Measurements from ENCODE around the gene SLC2A3.
"Not testable (repeated sequence)": the region's sequence is repeated elsewhere in the genome, so short reads cannot be mapped to it uniquely, and the experiment has no call there.

The SLC2A3 gene
- total RNA-seq = 239 to 242 reads per million in 2 experiments

- DNase-seq (ENCODE audit: low read depth) = peak; percentile 81
These were observed at the start of gene SLC2A3 for GRCh38 chr12:7935590-7936581. Gene SLC2A3, minus strand, starts transcription at chr12:7936187. Its CDS starts 153 bp downstream, at chr12:7936034.

GRCh38 chr12:7984900-7985299 is 48.9 kb upstream of the SLC2A3 start:
- no peak for DNase-seq (ENCODE audit: low read depth)

DNA sequence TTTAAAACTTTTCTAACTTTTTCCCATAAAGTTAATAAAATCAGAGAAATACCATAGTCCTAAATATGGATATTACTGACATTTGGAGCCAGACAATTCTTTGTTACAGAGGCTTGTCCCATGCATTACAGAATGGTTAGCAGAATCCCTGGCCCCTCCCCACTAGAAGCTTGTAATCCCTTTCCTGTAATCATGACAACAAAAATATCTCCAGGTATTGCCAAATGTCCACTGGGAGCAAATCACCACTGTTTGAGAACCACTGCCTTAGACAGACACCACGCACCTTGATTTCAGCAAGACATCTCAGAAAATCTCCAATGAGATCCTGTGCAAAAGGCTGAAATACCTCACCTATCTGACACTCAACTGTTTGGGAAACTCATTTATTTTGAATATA is 47.5 kb upstream of the SLC2A3 start:
- DNase-seq (ENCODE audit: low read depth) = not testable (repeated sequence)

- not testable (repeated sequence) for DNase-seq (ENCODE audit: low read depth)
These were observed 47.0 kb upstream of the SLC2A3 start for GRCh38 chr12:7983019-7983418.

DNA sequence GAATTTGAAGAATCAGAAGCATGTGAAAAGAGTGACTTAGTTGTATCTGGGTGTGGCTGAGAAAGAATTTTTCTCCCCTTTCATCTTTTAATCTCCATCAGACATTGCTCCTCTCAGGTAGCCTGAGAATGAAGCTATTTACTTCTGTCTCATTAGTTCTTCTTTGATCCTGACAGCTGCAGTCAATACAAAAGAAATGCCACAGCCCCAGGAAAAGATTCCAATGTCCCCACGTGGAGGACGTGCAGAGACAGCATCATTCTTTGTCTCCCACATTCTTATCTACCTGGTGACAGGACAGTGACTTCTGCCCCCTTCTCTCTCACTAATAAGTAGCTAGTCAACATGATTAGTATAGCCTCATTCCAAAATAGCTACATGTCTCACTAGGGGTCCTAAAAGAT is 46.3 kb upstream of the SLC2A3 start:
- not testable (repeated sequence) for DNase-seq (ENCODE audit: low read depth)

GRCh38 chr12:7981446-7981845 is 45.5 kb upstream of the SLC2A3 start:
- DNase-seq (ENCODE audit: low read depth) = no peak

DNA sequence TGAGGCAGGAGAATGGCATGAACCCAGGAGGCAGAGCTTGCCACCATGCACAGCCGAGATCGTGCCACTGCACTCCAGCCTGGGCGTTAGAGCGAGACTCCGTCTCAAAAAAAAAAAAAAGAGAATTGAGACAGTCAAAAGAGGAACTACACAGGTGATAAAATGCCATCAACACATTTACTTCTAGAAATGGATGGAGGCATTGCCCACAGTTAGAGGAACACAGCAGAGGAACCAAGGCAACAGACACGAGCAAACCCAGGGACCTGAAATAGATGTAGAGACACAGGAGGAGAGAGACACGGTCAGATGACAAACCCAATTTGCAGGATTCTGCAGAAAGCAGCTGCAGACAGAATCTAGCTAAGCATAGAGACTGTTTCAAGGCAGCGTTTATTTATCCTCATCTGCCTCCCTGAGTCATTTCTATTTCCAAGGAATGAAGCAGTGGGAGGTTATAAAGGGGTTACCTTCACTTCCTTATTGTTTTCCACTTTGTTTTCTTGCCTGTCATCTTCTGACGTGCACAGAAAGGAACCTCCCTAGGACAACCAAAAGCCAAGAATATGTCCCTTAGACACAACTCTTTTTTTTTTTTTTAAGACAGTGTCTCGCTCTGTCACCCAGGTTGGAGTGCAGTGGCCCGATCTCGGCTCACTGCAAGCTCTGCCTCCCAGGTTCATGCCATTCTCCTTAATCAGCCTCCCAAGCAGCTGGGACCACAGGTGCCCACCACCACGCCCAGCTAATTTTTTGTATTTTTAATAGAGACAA is 41.6 kb upstream of the SLC2A3 start:
- DNase-seq (ENCODE audit: low read depth) = not testable (repeated sequence)

DNA sequence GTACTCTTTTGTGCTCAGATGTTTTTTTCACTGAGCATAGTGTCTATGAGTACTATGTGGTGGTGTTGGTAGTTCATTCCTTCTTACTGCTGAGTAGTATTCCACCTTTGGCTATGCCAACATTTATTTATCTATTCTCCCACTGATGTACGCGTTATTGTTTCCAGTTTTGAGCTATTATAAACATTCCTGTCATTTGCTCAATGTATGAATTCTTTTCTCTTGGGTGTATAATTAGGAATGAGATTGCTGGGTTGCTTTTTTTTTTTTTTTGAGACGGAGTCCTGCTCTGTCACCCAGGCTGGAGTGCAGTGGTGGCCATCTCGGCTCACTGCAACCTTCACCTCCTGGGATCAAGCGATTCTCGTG is 37.5 kb upstream of the SLC2A3 start:
- DNase-seq (ENCODE audit: low read depth) = no peak

DNA sequence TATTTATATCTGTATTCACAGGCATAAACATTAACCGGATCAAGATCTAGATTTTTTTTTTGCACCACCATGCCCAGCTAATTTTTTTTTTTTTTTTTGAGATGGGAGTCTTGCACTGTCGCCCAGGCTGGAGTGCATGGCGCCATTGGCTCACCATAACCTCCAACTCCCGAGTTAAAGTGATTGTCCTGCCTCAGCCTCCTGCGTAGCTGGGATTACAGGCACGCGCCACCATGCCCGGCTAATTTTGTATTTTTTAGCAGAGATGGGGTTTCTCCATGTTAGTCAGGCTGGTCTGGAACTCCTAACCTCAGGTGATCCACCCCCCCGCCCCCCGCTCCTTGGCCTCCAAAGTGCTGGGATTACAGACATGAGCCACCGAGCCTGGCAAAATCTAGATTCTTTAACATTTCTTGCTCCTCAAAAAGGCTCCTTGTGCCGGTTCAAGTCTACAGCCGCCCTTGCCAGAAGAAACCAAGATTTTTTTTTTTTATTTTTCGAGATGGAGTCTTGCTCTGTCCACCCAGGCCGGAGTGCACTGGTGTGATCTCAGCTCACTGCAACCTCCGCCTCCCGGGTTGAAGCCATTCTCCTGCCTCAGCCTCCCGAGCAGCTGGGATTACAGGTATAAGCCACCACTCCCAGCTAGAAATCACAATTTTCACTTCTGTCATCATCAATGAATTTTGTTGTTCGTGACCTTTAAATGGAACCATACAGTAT is 36.9 kb upstream of the SLC2A3 start:
- DNase-seq (ENCODE audit: low read depth) = no peak

DNA sequence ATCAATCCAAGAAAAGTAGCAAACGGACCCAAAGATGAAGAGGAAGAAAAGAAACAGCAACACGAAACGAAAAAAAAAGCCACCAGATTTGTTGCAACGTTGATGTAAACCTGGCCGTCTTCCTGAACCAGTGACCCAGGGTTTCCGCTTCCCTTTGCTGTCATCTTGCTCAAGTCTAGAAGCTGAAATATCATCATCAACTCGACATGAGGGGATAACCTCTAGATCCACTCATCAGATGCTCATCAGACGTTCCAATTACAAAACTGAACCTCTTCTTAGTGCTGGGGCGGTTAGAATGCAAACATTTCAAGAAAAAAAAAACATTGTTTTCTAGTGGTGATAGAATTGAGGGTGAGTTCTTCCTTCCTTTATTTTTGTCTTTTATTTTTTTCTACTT is 36.3 kb upstream of the SLC2A3 start:
- not testable (repeated sequence) for DNase-seq (ENCODE audit: low read depth)

DNA sequence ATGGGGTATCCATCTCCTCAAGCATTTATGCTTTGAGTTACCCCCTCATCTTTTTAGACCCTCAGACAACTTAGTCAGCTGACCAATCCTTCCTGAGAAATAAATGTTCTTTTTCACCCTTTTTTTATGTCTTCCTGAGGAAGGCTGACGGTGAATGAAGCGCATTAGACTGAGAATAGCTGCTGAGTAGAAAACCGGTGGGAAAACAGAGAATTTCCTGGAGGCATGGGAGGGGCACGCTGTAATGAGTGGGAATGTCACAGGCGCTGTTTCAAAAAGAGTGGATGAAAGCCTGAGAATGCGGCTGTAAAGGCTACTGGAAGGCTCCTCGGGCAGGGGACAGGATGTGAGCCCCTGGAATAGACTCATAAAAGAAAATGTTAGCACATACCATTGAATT is 35.8 kb upstream of the SLC2A3 start:
- not testable (repeated sequence) for DNase-seq (ENCODE audit: low read depth)

GRCh38 chr12:7970475-7971252 is 34.7 kb upstream of the SLC2A3 start:
- peak; percentile 71 for DNase-seq (ENCODE audit: low read depth)

DNA sequence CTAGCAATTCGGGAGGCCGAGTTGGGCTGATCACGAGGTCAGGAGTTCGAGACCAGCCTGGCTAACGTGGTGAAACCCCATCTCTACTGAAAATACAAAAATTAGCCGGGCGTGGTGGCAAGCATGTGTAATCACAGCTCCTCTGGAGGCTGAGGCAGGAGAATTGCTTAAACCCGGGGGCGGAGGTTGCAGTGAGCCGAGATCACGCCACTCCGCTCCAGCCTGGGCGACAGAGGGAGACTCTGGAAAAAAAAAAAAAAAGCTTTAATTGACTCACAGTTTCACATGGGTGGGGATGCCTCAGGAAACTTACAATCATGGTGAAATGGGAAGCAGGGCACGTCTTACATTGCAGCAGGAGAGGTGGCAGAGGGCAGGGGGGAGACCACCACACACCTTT is 30.6 kb upstream of the SLC2A3 start:
- DNase-seq (ENCODE audit: low read depth) = no peak

DNA sequence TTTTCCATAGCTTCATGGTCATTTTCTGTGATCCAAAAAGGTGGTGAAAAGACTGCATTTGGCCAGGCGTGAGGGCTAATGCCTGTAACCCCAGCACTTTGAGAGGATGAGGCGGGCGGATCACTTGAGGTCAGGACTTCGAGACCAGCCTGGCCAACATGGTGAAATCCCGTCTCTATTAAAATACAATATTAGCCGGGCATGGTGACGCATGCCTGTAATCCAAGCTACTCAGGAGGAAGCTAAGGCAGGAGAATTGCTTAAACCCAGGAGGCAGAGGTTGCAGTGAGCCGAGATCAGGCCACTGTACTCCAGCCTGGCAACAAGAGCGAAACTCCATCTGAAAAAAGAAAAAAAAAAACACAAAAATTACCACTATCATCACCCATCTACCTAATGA is 28.7 kb upstream of the SLC2A3 start:
- DNase-seq (ENCODE audit: low read depth) = not testable (repeated sequence)

GRCh38 chr12:7961395-7962178 is 25.6 kb upstream of the SLC2A3 start:
- DNase-seq (ENCODE audit: low read depth) = no peak

- no peak for DNase-seq (ENCODE audit: low read depth)
These were observed 23.7 kb upstream of the SLC2A3 start for GRCh38 chr12:7959701-7960121.

- no peak for DNase-seq (ENCODE audit: low read depth)
These were observed 23.3 kb upstream of the SLC2A3 start for GRCh38 chr12:7959278-7959677.

GRCh38 chr12:7954877-7955276 is 18.9 kb upstream of the SLC2A3 start:
- DNase-seq (ENCODE audit: low read depth) = not testable (repeated sequence)

DNA sequence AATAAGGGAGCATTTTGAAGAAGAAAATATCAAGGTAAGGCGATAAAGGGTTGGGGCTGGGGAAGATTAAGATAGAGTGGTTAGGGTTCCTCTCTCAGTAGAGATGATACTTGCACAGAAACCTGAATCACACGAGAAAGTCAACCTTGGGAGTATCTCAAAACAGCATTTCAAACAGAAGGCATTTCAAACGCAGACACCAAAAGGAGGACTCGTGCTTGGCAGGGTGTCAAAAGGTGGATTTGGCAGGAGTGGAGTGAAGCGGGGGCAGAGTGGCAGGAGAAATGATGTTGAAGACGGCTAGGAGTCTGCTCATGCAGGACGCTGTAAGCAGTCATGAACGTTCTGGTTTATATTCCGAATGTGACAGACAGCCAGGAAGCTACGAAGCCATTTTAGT is 18.4 kb upstream of the SLC2A3 start:
- not testable (repeated sequence) for DNase-seq (ENCODE audit: low read depth)

GRCh38 chr12:7953912-7954311 is 17.9 kb upstream of the SLC2A3 start:
- not testable (repeated sequence) for DNase-seq (ENCODE audit: low read depth)

Data from T follicular helper cell (primary cell).